HG03064 (cell line): ENCODE measurements around the gene GALNT15.

Experiments used
- ATAC-seq: cut with Tn5 transposase; IDR thresholded peaks from one replicate; pipeline ENCODE4 v1.9.1; 2021; ENCODE audit warnings: low read depth; ENCODE audit not compliant: unreplicated experiment

Gene GALNT15

DNA sequence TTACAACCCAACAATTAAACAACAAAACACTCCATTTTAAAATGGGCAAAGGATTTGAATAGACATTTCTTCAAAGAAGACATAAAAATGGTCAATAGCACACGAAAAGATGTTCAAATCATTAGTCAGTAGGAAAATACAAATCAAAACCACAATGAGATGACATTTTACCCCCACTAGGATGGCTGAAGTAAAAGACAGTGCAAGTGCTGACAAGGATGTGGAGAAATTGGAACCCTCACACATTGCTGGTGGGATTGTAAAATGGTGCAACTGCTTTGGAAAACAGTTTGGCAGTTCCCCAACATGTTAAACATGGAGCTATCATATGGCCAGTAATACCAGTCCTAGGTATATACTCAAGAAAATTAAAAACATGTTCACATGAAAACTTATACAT is 11.6 kb downstream of the GALNT15 start:
- no peak for ATAC-seq

DNA sequence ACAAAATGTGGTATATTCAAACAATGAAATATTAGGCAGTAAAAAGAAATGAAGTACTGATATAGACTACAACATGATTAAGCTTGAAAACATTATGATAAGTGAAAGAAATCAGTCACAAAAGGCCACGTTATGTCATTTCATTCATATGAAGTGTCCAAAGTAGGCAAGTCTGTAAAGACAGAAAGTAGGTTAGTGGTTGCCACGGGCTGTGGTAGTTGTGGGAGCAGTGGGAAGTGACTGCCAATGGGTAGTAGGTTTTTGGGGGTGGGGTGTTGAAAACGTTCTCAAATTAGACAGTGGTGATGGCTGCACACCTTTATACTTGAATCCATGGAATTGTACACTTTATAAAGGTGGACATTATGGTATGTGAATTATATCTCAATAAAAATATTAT is 12.1 kb downstream of the GALNT15 start:
- no peak for ATAC-seq

DNA sequence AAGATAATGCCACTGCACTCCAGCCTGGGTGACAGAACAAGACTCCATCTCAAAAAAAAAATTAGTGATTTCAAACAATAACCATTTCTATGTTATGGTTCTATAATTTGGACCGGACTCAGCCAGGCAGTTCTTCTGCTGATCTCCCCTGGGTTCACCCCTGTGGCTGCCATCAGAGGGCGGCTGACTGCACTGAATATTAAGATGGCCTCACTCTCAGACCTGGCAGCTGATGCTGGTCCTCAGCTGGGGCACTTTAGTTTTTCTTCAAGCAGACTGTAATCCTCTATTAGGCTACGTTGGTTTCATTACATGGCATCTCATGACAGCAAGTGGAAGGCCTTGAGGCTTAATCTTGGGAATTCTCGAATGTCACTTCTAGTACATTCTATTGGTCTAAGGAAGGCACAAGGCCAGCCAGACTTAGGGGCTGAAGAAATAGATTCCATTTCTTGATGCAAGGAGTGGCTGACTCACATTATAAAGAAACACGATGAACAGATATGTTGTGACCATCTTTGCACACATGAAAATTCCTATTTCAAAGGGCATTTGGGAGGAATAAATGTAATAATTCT is 12.8 kb downstream of the GALNT15 start:
- no peak for ATAC-seq

DNA sequence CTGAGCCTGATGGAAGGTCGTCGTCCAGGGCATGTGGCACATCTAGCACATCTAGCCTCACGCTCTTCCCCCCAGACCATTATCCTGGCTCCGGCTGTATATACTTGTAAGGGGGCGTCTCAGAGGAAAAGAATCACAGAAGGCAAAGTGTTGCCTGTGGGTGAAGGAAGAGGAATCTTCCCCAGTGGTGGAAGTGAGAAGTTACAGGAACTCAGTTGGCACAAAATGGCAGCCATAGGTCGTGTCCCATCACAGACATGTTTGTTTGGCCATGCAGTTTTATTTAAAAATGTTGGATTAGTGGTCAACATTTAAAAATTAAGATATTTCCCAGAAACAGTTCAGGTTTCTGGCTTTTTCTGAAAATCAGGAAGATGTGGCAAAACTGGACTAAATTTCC is 13.6 kb downstream of the GALNT15 start:
- ATAC-seq, result no peak

- no peak for ATAC-seq
Measured at GRCh38 chr3:16189201-16189600, 14.7 kb downstream of the GALNT15 start.

GRCh38 chr3:16190704-16191103 is 16.2 kb downstream of the GALNT15 start:
- no peak for ATAC-seq

DNA sequence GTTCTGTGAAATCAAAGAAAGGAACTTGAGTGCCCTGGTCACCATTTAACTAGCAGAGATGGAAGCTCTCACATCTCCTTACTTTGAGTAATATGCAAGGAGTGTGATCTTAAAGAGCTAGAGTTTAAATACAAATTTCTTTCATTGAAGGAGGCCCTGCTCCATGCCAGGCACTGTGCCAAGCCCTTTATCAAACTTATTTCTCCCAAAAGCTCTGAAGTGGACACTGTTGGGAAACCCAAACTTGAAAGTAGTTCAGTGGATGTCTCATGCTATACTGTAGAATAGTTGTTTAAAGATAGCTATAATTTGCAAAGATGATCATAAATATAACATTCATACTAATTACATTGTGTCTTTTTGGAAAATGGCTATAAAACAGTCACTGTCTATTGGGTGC is 17.1 kb downstream of the GALNT15 start:
- ATAC-seq, result no peak

- ATAC-seq, result no peak
Measured at GRCh38 chr3:16192176-16192811, 17.8 kb downstream of the GALNT15 start.

- no peak for ATAC-seq
Measured at GRCh38 chr3:16198427-16198826, 23.9 kb downstream of the GALNT15 start.

- no peak for ATAC-seq
Measured at GRCh38 chr3:16199769-16200168, 25.3 kb downstream of the GALNT15 start.

- ATAC-seq, result no peak
Measured at GRCh38 chr3:16200411-16200810, 25.9 kb downstream of the GALNT15 start.

- no peak for ATAC-seq
Measured at GRCh38 chr3:16203031-16203430, 28.6 kb downstream of the GALNT15 start.

- no peak for ATAC-seq
Measured at GRCh38 chr3:16203671-16204629, 29.5 kb downstream of the GALNT15 start.

DNA sequence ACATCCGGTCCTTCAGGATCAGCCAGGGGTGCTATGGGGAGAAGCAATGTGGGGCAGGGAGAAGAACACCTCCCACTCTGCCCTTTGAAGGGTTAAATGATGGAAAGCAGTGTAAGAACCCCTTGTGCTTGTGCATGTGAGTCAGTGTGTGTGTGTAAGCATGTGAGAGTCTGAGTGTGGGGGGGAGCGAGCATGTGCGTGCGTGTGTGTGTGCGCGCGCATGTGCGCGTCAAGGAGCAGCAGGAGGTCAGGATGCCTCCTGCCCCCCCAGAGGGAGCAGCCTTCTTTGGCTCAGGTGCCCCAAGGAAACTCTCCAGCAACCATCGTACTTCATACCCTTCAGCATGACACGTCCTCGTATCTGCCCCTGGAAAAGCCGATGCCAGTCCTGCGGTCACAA is 30.3 kb downstream of the GALNT15 start:
- no peak for ATAC-seq

- no peak for ATAC-seq
Measured at GRCh38 chr3:16205156-16205870, 30.8 kb downstream of the GALNT15 start.

DNA sequence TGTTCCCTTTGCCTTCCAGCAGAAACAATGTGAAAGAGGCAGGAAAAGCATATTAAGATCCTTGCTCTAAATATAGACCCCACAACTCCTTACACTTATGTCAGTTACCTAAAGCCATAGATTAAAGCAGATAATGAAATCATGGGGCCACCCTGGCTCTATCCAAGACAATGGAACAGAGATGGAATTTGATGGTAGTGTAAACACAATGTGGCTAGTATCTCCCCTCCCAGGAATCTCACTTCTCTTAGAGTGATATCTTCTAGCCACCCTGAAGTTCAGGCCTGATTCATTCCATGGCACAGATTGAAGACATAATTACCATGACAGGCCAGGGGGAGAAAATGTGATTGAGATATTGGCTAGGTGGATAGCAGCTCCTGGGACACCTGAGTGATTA is 32.6 kb downstream of the GALNT15 start:
- no peak for ATAC-seq

GRCh38 chr3:16211176-16211904 is 36.9 kb downstream of the GALNT15 start:
- ATAC-seq, result no peak

GRCh38 chr3:16214366-16214765 is 39.9 kb downstream of the GALNT15 start:
- ATAC-seq, result no peak

- ATAC-seq, result no peak
Measured at GRCh38 chr3:16216373-16216935, 42.0 kb downstream of the GALNT15 start.

- ATAC-seq, result no peak
Measured at GRCh38 chr3:16219777-16220176, 45.3 kb downstream of the GALNT15 start.
